ENCODE results near the gene CBLB.

CBLB gene

DNA sequence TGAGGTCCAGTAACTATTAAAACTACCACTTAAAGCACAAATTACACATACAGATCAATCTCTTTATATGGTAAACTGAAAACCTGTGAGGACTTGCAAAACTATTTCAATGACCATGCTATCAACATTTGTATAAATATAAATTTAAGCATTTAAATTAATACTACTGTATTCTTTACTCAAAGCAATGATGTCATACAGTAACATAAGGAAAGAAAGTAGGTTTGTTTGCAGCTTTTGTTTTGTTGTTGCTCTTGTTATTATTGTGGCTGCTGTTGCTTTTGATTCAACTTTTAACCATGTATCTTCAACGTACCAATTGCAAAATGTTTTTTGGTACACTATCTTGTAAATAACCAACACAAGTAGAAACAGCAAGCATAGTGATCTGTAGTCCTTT lies 22.0 kb downstream of the CBLB start:
- no peak for DNase-seq (ENCODE audit: low read depth)

DNA sequence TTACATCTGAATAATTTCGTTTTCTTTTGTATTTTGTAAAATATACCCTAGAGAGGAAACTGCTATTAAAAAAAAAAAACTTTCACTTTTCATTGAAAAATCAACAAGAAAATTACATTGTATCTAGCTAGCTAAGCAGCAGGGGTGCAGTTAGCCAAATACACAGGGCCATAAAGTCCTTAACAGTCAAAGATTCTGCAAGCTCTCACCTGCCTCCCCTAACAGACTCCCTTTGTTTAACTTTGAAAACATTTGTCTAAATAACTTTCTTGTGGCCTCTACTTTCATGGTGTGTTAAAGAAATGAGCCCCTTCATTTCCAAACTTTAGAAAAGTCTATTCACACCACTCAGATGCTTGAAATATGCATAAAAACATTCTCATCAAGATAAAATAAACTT lies 23.3 kb downstream of the CBLB start:
- no peak for DNase-seq (ENCODE audit: low read depth)

- no peak for DNase-seq (ENCODE audit: low read depth)
Observed at GRCh38 chr3:105844704-105845103, 24.1 kb downstream of the CBLB start.

DNA sequence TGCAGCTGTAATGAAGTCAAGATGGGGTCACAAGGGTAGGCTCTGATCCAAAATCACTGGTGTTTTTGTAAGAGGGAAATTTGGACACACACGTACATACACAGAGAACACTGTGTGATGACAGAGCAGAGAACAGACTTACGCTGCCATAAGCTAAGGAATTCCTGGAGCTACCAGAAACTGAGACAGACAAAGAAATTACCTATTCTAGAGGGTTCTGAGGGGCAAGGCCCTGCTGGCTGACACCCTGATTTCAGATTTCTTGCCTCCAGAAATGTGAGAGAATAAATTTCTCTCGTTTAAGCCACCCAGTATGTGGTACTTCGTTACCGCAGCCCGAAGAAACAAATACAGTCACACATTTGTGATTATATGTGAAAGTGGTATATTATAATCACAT lies 24.8 kb downstream of the CBLB start:
- no peak for DNase-seq (ENCODE audit: low read depth)

DNA sequence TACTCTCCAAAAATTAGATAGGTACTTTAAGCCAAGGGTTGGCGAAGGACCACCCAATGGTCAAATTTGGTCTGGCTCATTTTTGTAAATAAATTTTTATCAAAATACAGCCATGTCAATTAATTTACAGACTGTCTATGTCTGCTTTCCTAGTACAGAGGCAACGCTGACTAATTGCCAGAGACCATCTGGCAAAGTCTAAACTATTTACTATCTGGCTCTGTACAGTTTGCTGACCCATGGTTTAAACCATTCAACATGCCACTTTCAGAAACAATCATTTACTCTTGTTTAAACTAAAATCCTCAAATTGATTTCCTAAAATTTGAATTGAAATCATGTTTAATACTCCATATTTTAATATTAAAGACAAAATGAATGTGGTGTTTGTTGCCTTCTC lies 25.9 kb downstream of the CBLB start:
- DNase-seq (ENCODE audit: low read depth) = no peak

DNA sequence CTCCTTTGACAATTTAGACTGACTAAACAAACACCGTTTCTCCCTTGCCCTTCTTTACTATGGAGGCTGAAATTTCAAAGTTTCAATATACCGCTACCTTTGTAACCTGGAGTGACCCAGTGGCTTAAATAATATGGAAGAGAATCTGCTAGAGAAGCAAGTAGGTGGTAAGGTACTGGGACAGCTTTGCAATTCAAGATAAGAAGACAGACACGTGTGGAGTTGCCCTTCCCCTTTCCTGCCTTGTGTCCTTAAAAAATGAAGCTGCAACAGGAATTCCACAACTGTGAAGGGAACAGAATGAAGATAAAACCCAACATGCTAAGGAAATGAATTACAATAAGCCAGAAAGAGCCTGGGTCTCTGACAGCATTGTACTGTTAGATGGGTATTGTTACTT lies 26.4 kb downstream of the CBLB start:
- no peak for DNase-seq (ENCODE audit: low read depth)

DNA sequence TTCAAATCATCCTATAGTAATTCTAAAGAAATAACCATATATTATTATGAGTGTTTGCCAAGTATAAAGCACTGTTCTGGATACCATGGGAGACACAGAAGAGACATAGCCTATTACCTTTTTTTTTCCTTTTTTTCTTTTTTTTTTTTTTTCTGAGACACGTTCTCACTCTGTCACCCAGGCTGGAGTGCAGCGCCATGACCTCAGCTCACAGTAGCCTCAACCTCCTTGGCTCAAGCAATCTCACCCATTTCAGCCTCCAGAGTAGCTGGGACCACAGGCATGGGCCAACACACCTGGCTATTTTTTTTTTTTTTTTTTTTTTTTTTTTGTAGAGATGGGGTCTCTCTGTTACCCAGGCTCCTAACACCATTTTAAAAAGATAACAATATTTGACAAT lies 30.9 kb downstream of the CBLB start:
- DNase-seq (ENCODE audit: low read depth) = no peak

- DNase-seq (ENCODE audit: low read depth) = no peak
Observed at GRCh38 chr3:105837143-105837740, 31.6 kb downstream of the CBLB start.

DNA sequence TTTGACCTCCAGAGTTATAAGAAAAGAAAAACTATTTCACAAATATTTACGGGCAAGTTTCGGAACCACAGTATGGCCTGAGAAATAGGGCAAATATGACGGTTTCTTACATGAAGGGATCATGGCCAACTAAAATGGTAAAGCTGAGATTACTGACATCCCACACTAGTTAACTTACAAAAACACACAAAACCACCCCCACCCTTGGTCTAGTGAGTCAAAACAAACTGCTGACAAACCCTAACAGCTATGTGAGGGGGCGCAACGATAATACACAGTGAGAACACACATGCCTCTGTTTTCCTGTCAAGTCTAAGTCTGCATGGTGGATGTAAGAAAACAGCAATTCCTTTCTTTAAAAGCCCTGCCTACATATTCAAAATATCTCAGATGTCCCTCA lies 32.3 kb downstream of the CBLB start:
- no peak for DNase-seq (ENCODE audit: low read depth)

DNA sequence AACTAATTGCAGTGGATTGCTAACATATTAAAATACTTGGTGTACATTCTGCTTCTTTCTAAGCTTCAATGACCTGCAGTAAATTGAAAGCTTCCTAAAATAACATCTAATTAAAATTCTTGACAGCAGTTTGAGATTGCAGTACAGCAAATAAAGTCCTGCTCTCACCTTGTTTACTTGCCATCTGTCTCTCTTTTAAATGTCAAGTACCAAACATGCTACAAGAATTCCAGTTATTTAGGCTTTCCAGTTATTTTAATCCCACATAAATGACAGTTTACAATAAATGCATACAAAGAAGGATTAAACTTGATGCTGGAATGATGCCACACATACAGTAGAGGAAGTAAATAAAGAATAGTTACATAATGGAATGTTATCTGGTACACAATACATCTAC lies 33.2 kb downstream of the CBLB start:
- DNase-seq (ENCODE audit: low read depth) = no peak

DNA sequence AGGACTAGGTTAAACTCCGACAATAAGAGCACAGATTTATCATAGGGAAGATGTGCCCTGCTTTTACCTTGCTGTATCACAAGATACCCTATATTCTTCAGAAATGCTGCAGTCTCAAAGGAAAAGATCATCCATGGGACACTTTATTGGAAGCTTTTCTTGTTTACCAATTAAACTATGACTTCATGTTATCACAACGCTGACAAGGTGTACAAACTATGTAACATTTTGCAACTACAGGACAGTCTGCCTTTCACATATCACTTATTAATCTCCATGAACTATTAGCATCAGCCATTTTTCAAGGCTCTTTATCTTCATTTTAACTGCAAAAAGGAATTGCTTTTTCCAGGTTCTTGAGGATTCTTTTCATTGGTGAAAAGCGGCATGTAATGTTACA lies 34.0 kb downstream of the CBLB start:
- DNase-seq (ENCODE audit: low read depth) = no peak

DNA sequence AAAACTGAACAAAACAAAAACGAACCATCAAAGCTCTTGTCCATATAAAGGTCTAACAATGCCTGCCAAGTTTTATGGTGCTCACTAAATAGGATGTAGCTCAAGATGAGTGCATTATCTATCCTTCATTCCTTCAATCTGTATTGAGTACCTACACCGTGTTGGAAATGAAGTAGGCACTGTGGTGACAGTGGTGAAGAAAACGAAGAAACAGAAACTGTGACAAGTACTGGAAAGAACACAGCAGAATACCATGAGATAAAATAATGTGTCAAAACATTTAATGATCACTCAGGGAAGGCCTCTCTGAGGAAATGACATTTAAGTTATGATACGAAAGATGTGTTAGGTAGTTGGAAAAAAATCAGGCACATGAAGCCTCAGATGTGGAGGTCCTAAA lies 36.2 kb downstream of the CBLB start:
- no peak for DNase-seq (ENCODE audit: low read depth)

GRCh38 chr3:105830836-105831235 lies 38.0 kb downstream of the CBLB start:
- no peak for DNase-seq (ENCODE audit: low read depth)

GRCh38 chr3:105829871-105830622 lies 38.8 kb downstream of the CBLB start:
- no peak for DNase-seq (ENCODE audit: low read depth)

DNA sequence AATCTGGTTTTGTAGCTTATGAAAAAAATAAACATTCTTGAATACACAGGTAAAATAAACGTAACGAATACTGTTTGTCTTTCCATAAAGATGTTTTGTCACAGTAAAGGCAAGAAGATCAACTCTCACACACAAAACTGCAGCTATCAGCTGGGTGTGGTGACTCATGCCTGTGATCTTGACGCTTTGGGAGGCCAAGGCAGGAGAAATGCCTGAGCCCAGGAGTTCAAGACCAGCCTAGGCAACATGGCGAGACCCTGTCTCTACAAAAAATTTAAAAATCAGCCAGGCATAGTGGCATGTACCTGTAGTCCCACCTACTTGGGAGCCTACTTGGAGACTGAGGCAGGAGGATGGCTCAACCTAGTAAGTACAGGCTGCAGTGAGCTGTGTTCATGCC lies 39.6 kb downstream of the CBLB start:
- DNase-seq (ENCODE audit: low read depth) = no peak

- no peak for DNase-seq (ENCODE audit: low read depth)
Observed at GRCh38 chr3:105828703-105829102, 40.1 kb downstream of the CBLB start.

- no peak for DNase-seq (ENCODE audit: low read depth)
Observed at GRCh38 chr3:105827959-105828358, 40.9 kb downstream of the CBLB start.

GRCh38 chr3:105826778-105827634 lies 41.8 kb downstream of the CBLB start:
- DNase-seq (ENCODE audit: low read depth) = no peak

- DNase-seq (ENCODE audit: low read depth) = no peak
Observed at GRCh38 chr3:105824129-105824528, 44.7 kb downstream of the CBLB start.

DNA sequence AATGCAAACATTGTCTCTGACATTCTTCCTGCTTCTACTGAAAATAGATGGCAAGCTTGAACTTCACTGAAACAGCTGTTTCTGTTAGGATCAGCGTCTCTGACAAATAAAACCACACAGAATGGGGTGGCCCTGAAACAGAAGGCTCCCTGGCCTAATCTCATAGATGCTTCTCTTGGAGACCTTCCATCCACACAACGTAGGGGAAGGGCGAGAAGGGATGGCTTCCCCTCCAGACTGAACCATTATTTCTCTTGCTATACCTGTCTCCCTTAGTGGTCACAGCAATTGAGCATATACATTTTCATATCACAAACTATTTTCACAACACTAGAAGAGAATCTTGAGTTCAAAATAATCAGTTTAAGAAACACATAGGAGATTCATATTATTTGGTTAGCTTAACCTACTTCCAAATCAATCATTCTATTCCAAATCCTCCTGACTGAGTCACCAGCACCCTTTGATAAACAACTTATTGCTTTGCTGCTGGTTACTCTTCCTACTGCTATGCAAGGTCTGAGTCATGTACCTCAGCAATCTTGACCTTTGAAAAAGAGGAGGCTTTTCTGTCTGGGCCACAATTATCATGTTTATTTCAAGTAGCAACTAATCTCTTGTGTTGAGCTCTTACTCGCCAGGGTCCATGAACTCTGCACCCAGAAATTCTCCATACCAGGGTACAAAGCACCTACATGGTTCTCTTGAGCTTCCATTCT lies 45.5 kb downstream of the CBLB start:
- no peak for DNase-seq (ENCODE audit: low read depth)

- no peak for DNase-seq (ENCODE audit: low read depth)
Observed at GRCh38 chr3:105822171-105823123, 46.4 kb downstream of the CBLB start.
